ENCODE measurements around the gene FBXW9. TPM values are rescaled to one million over a fixed set of nuclear protein-coding genes. Genes with fewer than 3 reads are reported as not detected.
A peak's percentile ranks its signal among the peaks of the same experiment; 100 is the strongest.
"Not testable (repeated sequence)": the region's sequence is repeated elsewhere in the genome, so short reads cannot be mapped to it uniquely, and the experiment has no call there.

Gene FBXW9
- total RNA-seq, 1 donor from 2014 or later, result 5.8 TPM

DNA sequence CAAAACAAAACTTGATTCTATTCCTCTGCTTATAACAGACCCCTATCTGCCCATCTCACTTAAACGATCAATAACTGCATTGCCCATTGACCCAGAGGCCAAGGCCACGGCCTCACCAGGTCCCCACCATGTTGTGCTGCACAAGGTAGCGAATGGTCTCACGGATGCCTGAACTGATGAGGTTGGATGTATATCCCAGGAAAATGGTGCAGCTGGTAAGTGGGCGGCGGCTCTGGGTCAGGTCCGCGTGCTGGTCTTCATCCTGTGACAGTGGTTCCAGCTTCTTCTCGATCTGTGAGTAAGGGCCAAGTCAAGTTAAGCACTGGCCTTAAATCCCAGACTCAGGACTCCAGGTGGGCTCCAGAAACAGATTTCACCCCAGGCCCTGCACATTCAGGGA, 16.4 kb downstream of the FBXW9 start:
- DNase-seq, result no peak

DNA sequence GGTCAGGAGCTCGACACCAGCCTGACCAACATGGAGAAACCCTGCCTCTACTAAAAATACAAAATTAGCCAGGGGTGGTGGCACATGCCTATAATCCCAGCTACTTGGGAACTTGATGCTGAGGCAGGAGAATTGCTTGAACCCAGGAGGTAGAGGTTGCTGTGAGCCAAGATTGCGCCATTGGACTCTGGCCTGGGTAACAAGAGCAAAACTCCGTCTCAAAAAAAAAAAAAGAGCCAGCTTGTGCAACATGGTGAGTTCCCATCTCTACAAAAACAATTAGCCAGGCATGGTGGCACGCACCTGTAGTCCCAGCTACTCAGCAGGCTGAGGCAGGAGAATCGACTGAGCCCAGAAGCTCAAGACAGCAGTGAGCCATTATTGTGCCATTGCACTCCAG, 18.4 kb downstream of the FBXW9 start:
- not testable (repeated sequence) for DNase-seq

DNA sequence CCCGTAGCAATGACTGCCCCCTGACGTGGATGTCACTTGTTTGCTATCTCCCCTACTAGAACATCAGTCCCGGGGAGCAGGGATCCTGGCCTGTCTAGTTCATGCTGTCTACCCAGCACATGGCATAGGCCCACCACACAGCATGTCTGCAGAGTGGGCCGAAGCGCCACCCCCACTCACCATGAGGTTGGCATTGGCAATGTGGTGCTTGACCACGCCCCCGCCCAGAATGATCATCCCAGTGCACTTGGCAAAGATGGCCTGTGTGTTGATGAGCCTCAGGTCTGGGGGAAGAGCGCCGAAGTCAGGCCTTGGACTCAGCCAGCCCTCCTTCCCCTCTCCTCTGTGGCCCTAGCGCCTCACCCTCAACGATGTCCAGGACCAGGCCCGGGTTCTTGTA, 19.5 kb downstream of the FBXW9 start:
- DNase-seq, result no peak

DNA sequence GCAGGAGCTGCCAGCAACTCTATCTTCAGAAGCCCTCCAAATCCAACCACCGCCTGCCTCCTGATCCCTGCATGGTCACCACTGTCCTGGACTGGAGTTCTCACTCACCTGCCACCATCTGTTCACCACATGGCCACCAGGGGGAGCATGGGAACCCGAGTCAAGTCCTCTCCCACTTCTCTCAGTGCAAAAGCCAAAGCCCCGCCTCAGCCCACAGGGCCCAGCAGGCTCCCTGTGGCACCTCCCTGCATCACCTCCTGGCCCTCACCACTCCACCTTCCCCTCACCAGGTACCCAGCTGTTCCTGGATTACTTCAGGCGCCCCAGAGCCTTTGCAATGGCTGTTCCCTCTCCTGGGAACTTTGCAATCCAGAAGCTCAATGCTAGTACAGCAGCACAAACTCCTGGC, 20.0 kb downstream of the FBXW9 start:
- DNase-seq, result peak; percentile 90

DNA sequence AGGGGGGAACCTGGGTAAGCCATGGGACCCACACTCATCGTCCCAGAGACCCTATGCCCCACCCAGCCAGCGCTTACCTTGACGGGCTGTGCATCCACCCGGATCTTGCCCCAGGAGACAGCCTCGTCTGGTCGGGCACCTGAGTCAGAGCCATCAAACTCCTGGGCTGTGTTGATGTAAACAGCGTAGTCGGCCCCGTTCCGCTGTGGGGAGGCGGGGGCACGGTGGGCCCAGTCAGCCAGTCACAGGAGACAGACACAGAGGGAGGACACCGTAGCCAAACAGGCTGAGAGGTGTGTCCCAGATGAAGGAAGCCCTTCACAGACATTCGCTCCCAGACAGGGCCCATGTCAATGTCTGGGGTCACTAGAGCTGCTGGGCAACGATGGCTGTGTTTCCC, 20.5 kb downstream of the FBXW9 start:
- DNase-seq, result no peak

DNA sequence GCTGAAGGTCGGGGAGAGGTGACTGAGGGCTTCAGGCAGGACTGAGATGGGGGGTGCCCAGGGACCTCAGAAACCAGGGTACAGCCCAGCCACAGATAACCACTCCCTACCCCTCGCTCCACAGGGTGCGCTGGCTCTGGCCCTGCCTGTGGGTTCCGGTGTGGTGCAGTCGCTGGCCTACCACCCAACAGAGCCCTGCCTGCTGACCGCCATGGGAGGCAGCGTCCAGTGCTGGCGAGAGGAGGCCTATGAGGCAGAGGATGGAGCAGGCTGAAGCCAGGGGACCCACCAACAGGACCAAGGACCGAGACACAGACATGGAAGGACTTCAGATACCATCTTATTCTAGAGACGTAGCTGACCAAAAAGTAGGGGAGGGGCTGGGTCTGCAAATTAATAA, 21.0 kb downstream of the FBXW9 start:
- no peak for DNase-seq

DNA sequence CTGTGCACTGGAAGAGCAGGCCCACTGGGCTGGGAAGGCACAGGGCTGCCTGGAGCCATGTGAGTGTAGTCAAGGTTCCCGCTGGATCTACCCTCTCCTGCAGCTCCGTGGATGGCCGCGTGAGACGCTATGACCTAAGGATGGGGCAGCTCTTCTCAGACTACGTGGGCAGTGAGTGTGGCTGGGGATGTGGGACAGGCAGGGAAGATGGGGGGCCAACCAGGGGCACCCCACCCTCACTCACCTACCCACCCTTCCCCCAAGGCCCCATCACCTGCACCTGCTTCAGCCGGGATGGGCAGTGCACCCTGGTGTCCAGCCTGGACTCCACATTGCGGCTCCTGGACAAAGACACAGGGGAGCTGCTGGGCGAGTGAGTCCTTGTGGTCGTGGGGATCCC, 23.7 kb downstream of the FBXW9 start:
- no peak for DNase-seq

DNA sequence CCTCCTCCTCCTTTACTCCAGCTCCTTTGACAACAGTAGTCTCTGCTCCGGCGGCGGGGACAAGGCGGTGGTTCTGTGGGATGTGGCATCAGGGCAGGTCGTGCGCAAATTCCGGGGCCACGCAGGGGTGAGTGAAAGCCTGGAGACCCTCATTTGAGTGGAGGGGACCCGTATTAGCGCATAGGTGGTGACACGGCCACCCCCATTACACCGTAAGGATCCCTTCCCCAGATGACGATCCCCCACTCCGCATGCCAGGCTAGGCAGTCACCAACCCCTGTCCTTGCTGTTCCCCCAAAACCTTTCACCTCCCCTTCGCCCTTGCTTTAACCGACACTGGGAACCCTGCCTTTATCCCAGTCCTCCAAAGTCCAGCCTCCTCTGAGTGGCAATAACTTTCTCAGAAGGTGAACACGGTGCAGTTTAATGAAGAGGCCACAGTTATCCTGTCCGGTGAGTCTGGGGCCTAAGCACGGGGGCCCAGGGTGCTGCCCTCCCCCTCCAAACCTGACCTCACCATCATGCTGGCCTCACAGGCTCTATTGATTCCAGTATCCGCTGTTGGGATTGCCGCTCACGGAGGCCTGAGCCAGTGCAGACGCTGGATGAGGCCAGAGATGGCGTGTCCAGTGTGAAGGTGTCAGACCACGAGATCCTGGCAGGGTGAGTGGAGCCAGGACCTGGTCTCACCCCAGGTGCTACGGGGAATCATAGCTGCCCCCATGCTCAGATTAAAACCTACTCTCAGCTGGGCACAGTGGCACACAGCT, 26.1 kb downstream of the FBXW9 start:
- DNase-seq, result no peak

DNA sequence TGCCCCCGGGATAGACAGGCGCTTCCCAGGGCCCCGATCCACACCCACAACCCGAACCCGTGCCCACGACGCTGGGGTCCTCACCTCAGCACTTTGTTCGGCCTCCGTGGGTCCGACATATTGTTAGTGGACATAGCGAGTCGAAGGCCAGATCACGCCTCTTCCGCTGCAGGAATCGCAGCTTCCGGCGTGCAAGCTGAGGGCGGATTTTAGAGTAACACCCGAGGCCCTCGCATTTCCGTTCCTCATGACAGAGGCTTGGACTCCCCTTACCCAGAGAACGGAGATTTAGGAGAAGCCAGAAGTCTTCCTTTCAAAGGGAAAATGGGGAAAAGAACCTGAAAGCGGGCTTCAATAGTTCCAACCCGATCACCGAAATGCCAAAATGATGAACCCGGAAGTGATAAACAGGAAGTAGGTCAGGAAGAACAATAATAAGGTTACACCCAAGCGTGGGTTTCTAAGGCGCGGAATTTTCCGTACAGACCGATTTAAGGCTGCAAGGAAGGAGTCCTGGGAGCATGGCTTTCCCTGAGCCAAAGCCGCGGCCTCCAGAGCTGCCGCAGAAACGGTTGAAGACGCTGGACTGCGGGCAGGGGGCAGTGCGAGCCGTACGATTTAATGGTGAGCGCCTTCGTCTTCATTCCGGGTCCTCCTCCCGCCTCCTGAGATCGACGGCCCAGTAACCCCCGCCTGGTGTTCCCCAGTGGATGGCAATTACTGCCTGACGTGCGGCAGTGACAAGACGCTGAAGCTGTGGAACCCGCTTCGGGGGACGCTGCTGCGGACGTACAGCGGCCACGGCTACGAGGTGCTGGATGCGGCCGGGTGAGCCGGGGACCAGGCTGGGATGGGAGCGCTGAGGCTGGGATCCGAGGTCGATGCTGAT, 26.9 kb downstream of the FBXW9 start:
- DNase-seq, result peak; percentile 90

DNA sequence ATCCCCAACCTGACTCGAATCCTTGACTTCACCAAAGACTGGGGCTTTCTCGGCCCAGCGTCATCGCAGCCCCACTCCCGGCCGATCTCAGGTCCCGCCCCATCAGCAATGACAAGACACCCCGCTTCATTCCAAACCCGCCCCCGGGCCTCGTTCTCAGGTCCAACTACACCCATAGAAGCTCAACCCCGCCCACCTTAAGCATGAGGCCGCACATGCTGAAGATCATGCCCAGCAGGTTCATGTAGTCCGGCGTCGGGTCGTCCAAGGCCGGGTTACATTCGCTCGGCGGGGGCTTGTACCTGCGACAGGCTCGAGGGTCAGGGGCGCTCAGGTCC, 27.5 kb downstream of the FBXW9 start:
- peak; percentile 62 for DNase-seq

DNA sequence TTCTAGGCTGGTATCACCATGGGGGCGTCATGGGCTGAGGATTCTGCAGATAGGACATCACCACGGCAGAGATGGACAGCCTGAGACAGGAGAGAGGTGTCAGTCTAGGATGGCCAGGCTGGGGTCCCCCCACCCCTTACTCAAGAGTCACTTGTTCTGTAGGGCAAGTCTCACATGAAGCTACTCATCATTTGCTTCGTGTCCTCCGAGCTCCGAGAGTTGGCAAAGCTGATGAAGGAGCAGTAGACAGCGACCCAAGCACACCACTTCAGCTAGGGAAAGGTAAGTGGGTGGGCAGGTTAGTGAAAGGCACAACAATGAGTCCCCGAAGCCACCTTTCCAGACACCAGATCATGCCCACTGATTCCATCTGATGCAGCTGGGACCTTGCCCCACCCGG, 28.1 kb downstream of the FBXW9 start:
- no peak for DNase-seq

DNA sequence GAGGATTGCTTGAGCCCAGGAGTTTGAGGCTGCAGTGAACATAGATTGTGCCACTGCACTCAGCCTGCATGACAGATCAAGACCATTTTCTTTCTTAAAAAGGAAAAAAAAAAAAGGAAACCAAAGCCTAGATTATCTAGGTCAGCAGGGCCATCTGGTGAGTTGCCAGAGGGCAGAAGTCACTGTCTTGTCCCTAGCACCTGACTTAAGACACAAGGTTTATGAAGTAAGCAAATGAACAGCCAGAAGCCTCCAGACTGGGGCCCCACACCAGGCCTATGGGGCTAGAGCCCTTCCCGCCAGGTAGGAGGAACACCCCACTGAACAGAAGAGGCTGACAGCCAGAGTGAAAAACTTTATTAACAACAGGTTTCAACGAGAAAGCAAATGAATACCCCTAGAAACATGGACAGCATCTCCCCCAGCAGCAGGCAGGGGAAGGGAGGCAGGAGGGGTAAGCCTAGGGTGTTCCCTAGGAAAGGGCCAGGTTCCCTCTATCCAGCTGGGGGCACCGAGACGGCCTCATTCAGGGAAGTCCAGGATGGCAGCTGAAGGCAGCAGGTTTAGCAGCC, 28.6 kb downstream of the FBXW9 start:
- DNase-seq, result no peak

DNA sequence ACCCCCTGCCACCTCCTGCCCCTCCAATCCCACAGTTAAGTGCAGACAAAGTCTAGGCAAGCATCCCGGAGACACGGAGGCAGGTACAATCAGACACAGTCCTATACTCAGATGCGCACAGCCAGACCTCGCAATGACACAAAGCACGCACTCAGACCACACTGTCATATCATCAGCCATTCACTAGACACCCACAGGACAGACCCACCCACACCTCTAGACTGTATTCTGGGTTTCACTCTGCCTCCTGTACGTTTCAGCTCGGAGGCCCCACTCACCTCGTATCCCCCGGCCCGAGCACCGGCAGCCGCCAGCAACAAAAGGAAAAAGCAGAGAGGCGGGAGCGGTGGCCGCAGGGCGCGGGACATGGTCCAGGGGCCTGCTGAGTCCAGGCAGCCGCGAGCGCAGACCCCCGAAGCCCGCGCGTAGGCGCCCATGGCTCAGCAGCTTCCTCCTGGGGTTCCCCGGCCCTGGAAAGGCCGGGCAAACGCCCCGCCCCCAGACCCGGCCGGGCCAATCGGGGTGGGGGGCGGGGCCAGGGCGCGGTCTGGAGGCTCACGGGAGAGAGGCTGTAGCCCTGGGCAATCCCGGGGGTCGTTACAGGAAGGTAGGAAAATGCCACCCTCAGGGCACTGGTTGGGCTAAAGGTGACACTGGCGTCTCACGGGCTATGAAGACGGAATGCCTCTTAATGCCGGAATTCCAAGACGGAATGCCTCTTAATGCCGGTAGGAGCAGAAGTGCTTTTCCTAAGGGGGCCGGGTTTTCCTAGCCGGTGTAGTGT, 30.0 kb downstream of the FBXW9 start, which contains the start of the genes MAN2B1 and WDR83:
Gene MAN2B1, minus strand, starts transcription at position 478 of the 784 bp plus-strand sequence. Its CDS starts 41 bp downstream, at position 437.
Gene WDR83, plus strand, starts transcription at position 543 of the 784 bp plus-strand sequence. CDS start 2,984 bp downstream, outside the sequence.
- DNase-seq, result peak; percentile 77

DNA sequence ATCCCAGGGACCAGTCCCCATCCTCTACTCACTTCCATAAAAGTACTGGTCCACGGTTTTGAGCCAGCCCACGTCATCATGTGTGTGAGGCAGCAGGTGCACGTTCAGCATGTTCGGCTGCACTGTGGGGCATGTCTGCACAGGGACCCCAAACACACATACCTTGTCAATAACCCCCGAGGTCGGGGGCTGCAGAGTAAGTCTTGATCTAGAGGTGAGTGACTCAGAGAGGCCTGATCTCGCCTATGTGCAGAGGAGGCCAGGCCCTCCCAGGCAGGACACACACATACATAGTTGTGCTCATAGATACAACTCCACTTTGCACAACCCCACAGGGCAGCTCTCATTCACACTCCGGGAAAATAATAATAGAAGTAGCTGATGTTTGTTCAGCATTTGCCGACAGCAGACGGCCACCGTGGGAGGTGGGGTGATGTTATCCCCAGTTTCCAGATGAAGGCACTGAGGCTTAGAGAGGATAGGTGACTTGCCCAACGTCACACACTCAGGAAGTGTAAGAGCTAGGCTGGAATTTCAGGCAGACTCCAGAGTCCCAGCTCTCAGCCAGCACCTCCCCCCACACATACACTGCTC, 30.7 kb downstream of the FBXW9 start:
- peak; percentile 23 for DNase-seq

DNA sequence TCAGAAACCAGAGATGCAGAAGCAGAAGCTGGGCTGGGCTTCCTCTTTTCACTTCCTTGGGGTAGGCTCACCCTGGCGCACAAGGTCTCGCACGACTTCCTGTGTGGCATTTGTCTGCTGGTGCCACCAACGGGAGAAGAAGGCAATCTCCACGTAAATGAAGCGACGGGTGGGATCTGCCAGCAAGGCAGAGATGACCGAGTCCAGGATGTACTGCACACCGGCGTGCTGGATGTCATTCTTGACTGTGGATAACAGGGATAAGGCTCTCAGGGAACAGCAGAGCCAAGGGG, 31.2 kb downstream of the FBXW9 start:
- no peak for DNase-seq

DNA sequence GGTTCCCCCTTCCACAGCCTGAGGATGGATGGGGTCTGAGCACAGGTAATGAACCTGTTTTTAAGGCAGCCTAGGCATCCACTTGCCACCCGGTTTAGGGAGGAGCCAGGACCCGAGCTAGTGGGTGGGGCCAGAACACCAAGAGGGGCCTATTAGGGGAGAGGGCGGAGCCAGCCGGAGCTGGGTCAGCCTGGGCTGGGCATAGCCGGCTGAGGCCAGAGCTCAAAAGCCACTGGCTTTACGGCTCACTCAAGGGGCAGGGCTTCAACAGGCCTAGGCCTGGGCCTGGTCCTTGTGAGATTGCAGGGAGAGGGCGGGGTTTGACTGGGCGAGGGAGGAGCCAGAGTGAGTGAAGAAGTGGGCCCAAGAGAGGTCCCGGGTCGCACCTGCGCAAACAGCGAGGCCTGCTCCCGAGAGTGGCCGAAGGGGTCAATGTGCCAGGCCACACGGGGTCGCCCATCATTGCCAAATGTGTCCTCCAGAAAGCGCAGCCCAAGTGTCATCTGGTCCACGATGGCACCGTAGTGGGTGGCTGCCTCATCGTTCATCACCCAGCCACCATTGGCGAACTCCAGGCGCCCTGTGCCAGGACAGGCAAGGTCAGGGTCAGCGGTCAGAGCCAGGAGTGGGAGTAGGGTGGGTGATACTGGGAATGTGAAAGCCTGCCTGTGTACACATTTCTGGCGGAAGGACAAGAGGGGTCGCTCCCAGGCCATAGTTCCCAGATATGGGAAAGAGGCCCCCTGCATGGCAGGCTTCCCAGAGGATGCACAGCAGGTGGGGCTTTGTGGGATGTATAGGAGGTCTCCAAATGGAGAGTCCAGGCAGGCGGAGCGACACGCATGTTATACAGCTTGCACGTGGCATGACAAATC, 31.8 kb downstream of the FBXW9 start:
- no peak for DNase-seq

DNA sequence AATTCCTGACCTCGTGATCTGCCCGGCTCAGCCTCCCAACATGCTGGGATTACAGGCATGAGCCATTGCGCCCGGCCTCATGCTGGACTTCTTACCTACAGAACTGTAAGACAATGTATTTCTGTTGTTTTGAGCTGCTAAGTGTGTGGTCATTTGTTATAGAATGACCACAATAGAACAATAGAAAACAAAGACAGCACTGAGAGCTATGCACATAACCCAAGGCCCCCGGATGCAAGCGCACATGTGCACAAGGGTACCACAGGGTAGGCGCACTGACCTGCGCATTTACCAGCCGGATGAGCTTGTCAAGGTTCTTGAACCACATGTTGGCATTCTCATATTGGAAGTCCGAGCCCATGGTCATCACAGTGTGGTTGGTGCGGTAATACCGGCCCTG, 35.5 kb downstream of the FBXW9 start:
- no peak for DNase-seq

DNA sequence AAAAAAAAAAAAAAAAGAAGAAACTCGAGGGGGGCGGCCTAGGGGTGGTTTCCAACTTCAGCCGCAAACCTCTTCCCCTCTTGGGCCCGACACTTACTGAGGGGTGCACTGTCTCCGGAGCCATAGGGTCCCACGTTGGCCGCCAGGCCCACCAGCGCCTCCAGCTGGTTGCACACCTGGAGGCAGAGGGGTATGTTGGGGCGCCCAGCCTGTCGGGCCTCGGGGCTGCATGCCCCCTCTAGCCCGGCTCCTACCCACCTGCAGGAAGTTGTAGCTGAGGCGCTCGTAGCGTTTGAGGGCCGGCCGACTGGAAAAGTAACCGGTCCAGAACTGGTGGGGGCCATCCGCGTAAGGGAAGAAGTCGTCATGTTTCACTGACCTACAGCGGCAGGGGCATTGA, 38.5 kb downstream of the FBXW9 start:
- DNase-seq, result no peak

DNA sequence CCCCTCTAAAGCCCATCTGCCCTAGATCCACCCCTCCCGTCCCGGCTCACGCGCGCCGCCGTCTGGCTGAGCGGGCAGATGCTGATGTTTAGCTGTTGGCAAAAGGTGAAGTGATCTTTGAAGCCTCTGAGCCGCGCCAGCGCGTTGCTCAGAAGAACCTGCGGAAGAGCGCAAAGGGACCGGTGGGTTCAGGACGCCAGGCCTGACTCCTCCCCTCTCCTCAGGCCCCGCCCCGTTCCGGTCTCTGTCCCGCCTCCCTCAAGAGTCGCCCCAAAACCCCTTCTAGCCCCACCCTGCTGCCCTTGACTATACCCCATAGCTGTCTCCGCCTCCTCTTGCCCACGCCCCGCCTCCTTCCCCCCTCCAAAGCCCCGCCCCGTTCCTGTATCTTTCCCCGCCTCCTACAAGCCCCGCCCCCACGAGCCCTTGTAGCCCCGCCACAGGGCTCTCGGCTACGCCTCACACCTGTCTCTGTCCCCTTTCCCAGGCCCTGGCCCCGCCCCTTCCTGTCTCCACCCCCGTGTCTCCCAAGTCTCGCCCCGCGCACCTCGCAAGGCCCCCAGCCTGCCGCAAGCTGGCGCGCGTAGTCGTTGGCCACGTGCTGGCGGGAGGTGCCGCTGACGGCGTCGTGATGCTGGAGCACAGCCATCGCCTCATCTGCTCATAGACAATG, 39.4 kb downstream of the FBXW9 start:
- DNase-seq, result no peak

DNA sequence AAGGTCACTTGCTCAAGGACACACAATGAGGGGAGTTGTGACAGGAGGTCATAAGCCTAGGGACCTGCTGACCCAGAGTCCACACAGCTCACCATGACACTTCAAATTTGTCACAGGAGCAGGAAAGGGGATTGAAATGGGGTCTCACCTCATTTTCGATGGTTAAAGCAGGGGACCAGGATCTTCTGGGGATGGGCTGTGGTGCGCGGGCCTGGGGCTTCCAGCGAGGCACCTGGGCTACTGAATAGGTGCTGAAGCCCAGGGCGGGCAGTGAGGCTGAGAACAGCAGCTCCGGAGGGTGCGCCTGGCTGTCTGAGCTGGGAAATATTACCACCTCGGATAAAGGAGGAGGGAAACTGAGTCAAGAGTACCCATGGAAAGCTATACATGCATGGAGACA, 40.9 kb downstream of the FBXW9 start:
- DNase-seq, result no peak

DNA sequence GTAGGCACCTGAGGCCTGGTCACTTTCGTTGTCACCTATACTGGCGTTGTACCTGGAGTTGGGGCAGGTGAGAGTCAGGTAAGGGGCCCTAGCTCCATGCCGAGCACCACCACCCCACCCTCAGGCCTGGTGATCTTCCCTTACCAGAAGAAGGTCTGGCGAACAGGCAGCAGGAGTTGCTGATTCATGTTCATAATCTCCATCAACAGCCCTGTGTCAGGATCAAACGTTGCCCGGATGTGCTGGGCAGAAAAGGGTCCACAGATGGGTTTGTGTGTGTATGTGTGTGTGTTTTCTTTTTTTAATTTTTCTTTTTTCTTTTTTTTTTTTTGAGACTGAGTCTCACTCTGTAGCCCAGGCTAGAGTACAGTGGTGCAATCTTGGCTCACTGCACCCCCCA, 44.2 kb downstream of the FBXW9 start:
- no peak for DNase-seq

All from dermis blood vessel endothelial cell (primary cell).